IMR-90 (cell line): Measurements from ENCODE around the gene GARNL3.

Experiments used
- CEBPB ChIP-seq: IDR thresholded peaks from 2 replicates; pipeline ENCODE4 v1.6.1; 2012; ENCODE audit warnings: low read depth, low read length, improper control_type of control experiment
- CTCF ChIP-seq: conservative IDR thresholded peaks from 2 replicates; pipeline ENCODE4 v1.5.1; 2012; ENCODE audit warnings: mild to moderate bottlenecking, low read depth, low read length, improper control_type of control experiment
- ELK1 ChIP-seq: fragments of 150-350 bp; IDR thresholded peaks from 2 replicates; pipeline ENCODE4 v1.6.1; 2016; ENCODE audit warnings: low read depth, mild to moderate bottlenecking, low read length, moderate library complexity, borderline replicate concordance
- FOS ChIP-seq: fragments of 150-350 bp; IDR thresholded peaks from 2 replicates; pipeline ENCODE4 v1.6.1; 2016; ENCODE audit warnings: low read depth, low read length
- RAD21 ChIP-seq: IDR thresholded peaks from 2 replicates; pipeline ENCODE4 v1.6.1; 2012; ENCODE audit warnings: low read length, improper control_type of control experiment
- TF ChIP-seq, protein P1 (sequence below): fragments of 150-350 bp; IDR thresholded peaks from 2 replicates; pipeline ENCODE4 v1.6.1; 2017; ENCODE audit warnings: mild to moderate bottlenecking, antibody characterized with exemption, low read length, low read depth

DNA sequence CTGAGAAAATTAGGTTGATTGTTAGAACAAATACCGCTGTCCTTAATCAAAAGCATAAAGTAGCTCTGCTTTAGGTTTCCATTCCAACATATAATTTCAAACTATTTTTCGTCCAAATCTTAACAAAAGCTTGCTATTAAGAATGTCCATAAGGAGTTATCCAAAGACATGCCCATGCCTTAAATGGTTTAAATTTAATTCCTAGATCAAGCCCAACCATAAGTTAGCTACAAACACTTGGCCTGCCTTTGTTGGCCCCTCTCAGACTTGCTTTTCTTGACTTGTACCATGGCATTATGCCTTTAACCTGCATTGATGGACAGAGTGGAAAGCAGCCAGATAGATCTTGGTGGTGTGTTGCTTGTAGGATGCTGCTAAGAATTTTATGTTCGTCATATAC is 8.8 kb downstream of the GARNL3 start:
- TF ChIP-seq CEBPB: no peak
- no peak for TF ChIP-seq CTCF
- TF ChIP-seq, protein P1, sequence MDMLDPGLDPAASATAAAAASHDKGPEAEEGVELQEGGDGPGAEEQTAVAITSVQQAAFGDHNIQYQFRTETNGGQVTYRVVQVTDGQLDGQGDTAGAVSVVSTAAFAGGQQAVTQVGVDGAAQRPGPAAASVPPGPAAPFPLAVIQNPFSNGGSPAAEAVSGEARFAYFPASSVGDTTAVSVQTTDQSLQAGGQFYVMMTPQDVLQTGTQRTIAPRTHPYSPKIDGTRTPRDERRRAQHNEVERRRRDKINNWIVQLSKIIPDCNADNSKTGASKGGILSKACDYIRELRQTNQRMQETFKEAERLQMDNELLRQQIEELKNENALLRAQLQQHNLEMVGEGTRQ: no peak
- no peak for TF ChIP-seq ELK1
- TF ChIP-seq RAD21: no peak
- no peak for TF ChIP-seq FOS
